HG02610 (cell line): ENCODE measurements around the gene PTK7.

Source experiments
- ATAC-seq: cut with Tn5 transposase; IDR thresholded peaks from one replicate; pipeline ENCODE4 v1.9.1; 2021; ENCODE audit warnings: mild to moderate bottlenecking, moderate library complexity; ENCODE audit not compliant: unreplicated experiment

Gene PTK7

GRCh38 chr6:43175676-43176422 is 99.7 kb downstream of the PTK7 start:
- ATAC-seq: no peak

GRCh38 chr6:43176423-43176786 is 100.3 kb downstream of the PTK7 start:
- no peak for ATAC-seq

- no peak for ATAC-seq
These were observed 102.0 kb downstream of the PTK7 start for GRCh38 chr6:43178150-43178549.

GRCh38 chr6:43178951-43179830 is 103.1 kb downstream of the PTK7 start:
- no peak for ATAC-seq

- no peak for ATAC-seq
These were observed 103.9 kb downstream of the PTK7 start for GRCh38 chr6:43180058-43180457.

- no peak for ATAC-seq
These were observed 104.9 kb downstream of the PTK7 start for GRCh38 chr6:43180985-43181384.

GRCh38 chr6:43181621-43181941 is 105.5 kb downstream of the PTK7 start:
- no peak for ATAC-seq

GRCh38 chr6:43181942-43182860 is 106.1 kb downstream of the PTK7 start, which contains the start of gene CUL9:
Gene CUL9 (plus strand): TSS chr6:43182196. CDS start chr6:43184311, 2,115 bp downstream.
- peak; percentile 97 for ATAC-seq

- no peak for ATAC-seq
These were observed 107.3 kb downstream of the PTK7 start for GRCh38 chr6:43183441-43183840.

GRCh38 chr6:43184268-43184985 is 108.3 kb downstream of the PTK7 start:
- no peak for ATAC-seq

- ATAC-seq: no peak
These were observed 109.4 kb downstream of the PTK7 start for GRCh38 chr6:43185391-43185985.

- ATAC-seq: no peak
These were observed 109.9 kb downstream of the PTK7 start for GRCh38 chr6:43186019-43186418.

GRCh38 chr6:43186706-43187105 is 110.6 kb downstream of the PTK7 start:
- no peak for ATAC-seq

- ATAC-seq: no peak
These were observed 111.7 kb downstream of the PTK7 start for GRCh38 chr6:43187821-43188220.

- ATAC-seq: no peak
These were observed 112.3 kb downstream of the PTK7 start for GRCh38 chr6:43188426-43188825.

- ATAC-seq: no peak
These were observed 113.7 kb downstream of the PTK7 start for GRCh38 chr6:43189776-43190304.

- ATAC-seq: no peak
These were observed 116.8 kb downstream of the PTK7 start for GRCh38 chr6:43192911-43193310.

GRCh38 chr6:43193929-43194328 is 117.8 kb downstream of the PTK7 start:
- no peak for ATAC-seq

GRCh38 chr6:43196337-43196736 is 120.2 kb downstream of the PTK7 start:
- ATAC-seq: no peak

- ATAC-seq: no peak
These were observed 123.8 kb downstream of the PTK7 start for GRCh38 chr6:43199912-43200311.
